Nephron (organoid): ENCODE measurements around the gene TDRD9.

Experiments used
- H3K27ac Mint-ChIP-seq, 3 experiments: 2 replicates each; pipeline ENCODE4 v1.8.0; 2020; ENCODE audit warnings: mixed read lengths in 3 of 3, mild to moderate bottlenecking in 2 of 3, moderate library complexity in 1 of 3
- H3K27me3 Mint-ChIP-seq: 2 replicates; pipeline ENCODE4 v1.8.0; 2021; ENCODE audit warnings: low read depth, mild to moderate bottlenecking, moderate library complexity, mixed read lengths
- H3K36me3 Mint-ChIP-seq: 2 replicates; pipeline ENCODE4 v1.8.0; 2020; ENCODE audit warnings: low read depth, mixed read lengths
- H3K4me1 Mint-ChIP-seq: 2 replicates; pipeline ENCODE4 v1.8.0; 2020; ENCODE audit warnings: mixed read lengths
- H3K4me3 Mint-ChIP-seq, 3 experiments: 2 replicates each; pipeline ENCODE4 v1.8.0; 2020; ENCODE audit warnings: mild to moderate bottlenecking in 3 of 3, mixed read lengths in 3 of 3, moderate library complexity in 2 of 3
- H3K9me3 Mint-ChIP-seq: 2 replicates; pipeline ENCODE4 v1.8.0; 2020; ENCODE audit warnings: mixed read lengths
- CTCF ChIP-seq, 3 experiments: fragments of 200-600 bp; sonication (generic); IDR thresholded peaks; one replicate each; pipeline ENCODE4 v1.5.0; 2021; ENCODE audit warnings: antibody characterized with exemption in 3 of 3; ENCODE audit not compliant: unreplicated experiment in 3 of 3

The TDRD9 gene

GRCh38 chr14:104096318-104096717 is 168.1 kb downstream of the TDRD9 start:
- H3K9me3 Mint-ChIP-seq: no peaks in the 10 kb centered on the region
- H3K27me3 Mint-ChIP-seq: peaks cover 4% of the 10 kb centered on the region
- TF ChIP-seq CTCF (IDR thresholded peaks at IDR 0.05; ENCODE audit: unreplicated experiment in 3 of 3): no peak
- no peaks in the 10 kb centered on the region for H3K36me3 Mint-ChIP-seq
- H3K4me3 Mint-ChIP-seq: no peak overlapping the region
- H3K4me1 Mint-ChIP-seq: no peaks in the 10 kb centered on the region
- no peak overlapping the region for H3K27ac Mint-ChIP-seq

- Mint-ChIP-seq H3K4me3 (no peak overlapping the region), H3K27ac (no peak overlapping the region), H3K27me3 (peaks cover 4% of the 10 kb centered on the region), H3K4me1 (no peaks in the 10 kb centered on the region), H3K9me3 (no peaks in the 10 kb centered on the region), H3K36me3 (no peaks in the 10 kb centered on the region)
- peak in 1 of 3 experiments; percentile 18 for TF ChIP-seq CTCF (IDR thresholded peaks at IDR 0.05; ENCODE audit: unreplicated experiment in 3 of 3)
Observed at GRCh38 chr14:104096751-104097700, 168.8 kb downstream of the TDRD9 start.

- no peaks in the 10 kb centered on the region for H3K4me1 Mint-ChIP-seq
- H3K4me3 Mint-ChIP-seq: no peak overlapping the region
- no peak overlapping the region for H3K27ac Mint-ChIP-seq
- no peaks in the 10 kb centered on the region for H3K36me3 Mint-ChIP-seq
- H3K9me3 Mint-ChIP-seq: no peaks in the 10 kb centered on the region
- H3K27me3 Mint-ChIP-seq: peaks cover 4% of the 10 kb centered on the region
- TF ChIP-seq CTCF (IDR thresholded peaks at IDR 0.05; ENCODE audit: unreplicated experiment in 3 of 3): no peak
Observed at GRCh38 chr14:104098272-104099095, 170.2 kb downstream of the TDRD9 start.

GRCh38 chr14:104099096-104100041 is 171.1 kb downstream of the TDRD9 start:
- TF ChIP-seq CTCF (IDR thresholded peaks at IDR 0.05; ENCODE audit: unreplicated experiment in 3 of 3): no peak
- no peaks in the 10 kb centered on the region for H3K36me3 Mint-ChIP-seq
- no peaks in the 10 kb centered on the region for H3K4me1 Mint-ChIP-seq
- H3K27ac Mint-ChIP-seq: no peak overlapping the region
- H3K9me3 Mint-ChIP-seq: no peaks in the 10 kb centered on the region
- H3K27me3 Mint-ChIP-seq: peaks cover 2% of the 10 kb centered on the region
- no peak overlapping the region for H3K4me3 Mint-ChIP-seq

GRCh38 chr14:104100171-104101085 is 172.2 kb downstream of the TDRD9 start:
- H3K9me3 Mint-ChIP-seq: no peaks in the 10 kb centered on the region
- H3K27me3 Mint-ChIP-seq: no peaks in the 10 kb centered on the region
- H3K4me1 Mint-ChIP-seq: no peaks in the 10 kb centered on the region
- TF ChIP-seq CTCF (IDR thresholded peaks at IDR 0.05; ENCODE audit: unreplicated experiment in 3 of 3): no peak
- H3K4me3 Mint-ChIP-seq: no peak overlapping the region
- no peaks in the 10 kb centered on the region for H3K36me3 Mint-ChIP-seq
- H3K27ac Mint-ChIP-seq: no peak overlapping the region
